ENCODE measurements around the gene DNAJB9. TPM values are rescaled to one million over a fixed set of nuclear protein-coding genes. Genes with fewer than 3 reads are reported as not detected.
A peak's percentile ranks its signal among the peaks of the same experiment; 100 is the strongest.

DNAJB9 gene
- total RNA-seq, 1 donor from 2014 or later, result 49.5 TPM

DNA sequence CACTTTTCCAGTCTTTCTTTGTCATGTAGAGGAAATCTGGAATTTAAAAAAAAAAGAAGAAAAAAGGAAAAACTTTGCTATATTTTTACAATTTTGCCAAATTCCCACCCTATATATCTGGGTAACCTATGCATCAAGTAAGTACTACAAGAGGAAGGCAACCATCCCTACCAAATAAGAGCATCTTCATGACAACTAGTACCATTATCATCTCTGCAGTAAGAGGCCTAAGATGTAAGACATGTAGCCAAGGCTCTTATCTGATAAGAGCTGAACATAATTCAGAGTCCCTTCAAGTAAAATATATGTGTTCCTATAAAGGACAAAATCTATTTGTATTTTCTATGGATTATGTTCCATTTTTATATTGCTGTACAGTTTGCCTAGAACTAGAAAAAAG is 3.7 kb upstream of the DNAJB9 start:
- Histone ChIP-seq H3K36me3 (ENCODE audit: control insufficient read depth, insufficient read depth, low read length) (no peaks in the 10 kb centered on the region), H3K4me3 (ENCODE audit: low read depth, low read length) (no peak overlapping the region), H3K27me3 (ENCODE audit: control insufficient read depth, insufficient read depth, low read length) (no peaks in the 10 kb centered on the region)
- TF ChIP-seq, protein P1, sequence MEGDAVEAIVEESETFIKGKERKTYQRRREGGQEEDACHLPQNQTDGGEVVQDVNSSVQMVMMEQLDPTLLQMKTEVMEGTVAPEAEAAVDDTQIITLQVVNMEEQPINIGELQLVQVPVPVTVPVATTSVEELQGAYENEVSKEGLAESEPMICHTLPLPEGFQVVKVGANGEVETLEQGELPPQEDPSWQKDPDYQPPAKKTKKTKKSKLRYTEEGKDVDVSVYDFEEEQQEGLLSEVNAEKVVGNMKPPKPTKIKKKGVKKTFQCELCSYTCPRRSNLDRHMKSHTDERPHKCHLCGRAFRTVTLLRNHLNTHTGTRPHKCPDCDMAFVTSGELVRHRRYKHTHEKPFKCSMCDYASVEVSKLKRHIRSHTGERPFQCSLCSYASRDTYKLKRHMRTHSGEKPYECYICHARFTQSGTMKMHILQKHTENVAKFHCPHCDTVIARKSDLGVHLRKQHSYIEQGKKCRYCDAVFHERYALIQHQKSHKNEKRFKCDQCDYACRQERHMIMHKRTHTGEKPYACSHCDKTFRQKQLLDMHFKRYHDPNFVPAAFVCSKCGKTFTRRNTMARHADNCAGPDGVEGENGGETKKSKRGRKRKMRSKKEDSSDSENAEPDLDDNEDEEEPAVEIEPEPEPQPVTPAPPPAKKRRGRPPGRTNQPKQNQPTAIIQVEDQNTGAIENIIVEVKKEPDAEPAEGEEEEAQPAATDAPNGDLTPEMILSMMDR (IDR thresholded peaks at IDR 0.05; ENCODE audit: insufficient read depth, low read length, poor library complexity, severe bottlenecking), result no peak
- DNase-seq (ENCODE audit: low read depth), result no peak

GRCh38 chr7:108568801-108569380 is 783 bp upstream of the DNAJB9 start:
- TF ChIP-seq, protein P1 (IDR thresholded peaks at IDR 0.05; ENCODE audit: insufficient read depth, low read length, poor library complexity, severe bottlenecking), result no peak
- no peaks in the 10 kb centered on the region for H3K36me3 ChIP-seq (ENCODE audit: control insufficient read depth, insufficient read depth, low read length)
- H3K27me3 ChIP-seq (ENCODE audit: control insufficient read depth, insufficient read depth, low read length), result no peaks in the 10 kb centered on the region
- H3K4me3 ChIP-seq (ENCODE audit: low read depth, low read length), result peak overlapping the region; percentile 83
- no peak for DNase-seq (ENCODE audit: low read depth)

DNA sequence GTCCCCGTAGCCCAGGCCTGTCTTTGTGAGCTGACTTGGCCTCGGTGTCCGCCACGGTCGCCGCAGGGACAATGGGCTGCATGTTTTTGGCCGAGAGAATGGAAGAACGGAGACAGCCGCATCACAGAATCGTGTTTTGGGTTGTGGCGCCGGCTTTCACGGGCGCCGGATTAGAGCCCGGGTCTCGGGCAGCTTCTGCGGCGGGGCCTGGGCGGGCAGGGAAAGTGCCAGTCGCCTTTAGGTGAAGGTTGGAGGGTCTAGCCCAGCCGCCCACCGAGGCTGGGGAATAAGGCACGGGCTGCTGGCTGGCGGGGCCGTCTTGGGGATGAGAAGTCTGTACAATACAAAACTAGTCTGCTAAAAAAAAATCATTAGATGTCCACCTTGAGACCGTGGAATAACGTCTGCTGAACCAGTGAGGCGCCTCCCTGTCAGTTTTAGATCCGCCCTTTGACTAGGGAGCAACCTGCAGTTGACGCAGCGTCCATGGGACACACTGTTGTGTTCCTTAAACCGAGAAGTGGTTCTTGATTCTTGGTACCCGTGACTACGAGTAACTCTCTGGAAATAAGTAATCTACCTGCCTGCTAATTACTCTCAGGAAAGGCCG is 577 bp downstream of the DNAJB9 start:
- TF ChIP-seq, protein P1 (IDR thresholded peaks at IDR 0.05; ENCODE audit: insufficient read depth, low read length, poor library complexity, severe bottlenecking), result no peak
- no peak for DNase-seq (ENCODE audit: low read depth)
- Histone ChIP-seq H3K27me3 (ENCODE audit: control insufficient read depth, insufficient read depth, low read length) (no peaks in the 10 kb centered on the region), H3K4me3 (ENCODE audit: low read depth, low read length) (peak overlapping the region; percentile 84), H3K36me3 (ENCODE audit: control insufficient read depth, insufficient read depth, low read length) (no peaks in the 10 kb centered on the region)

DNA sequence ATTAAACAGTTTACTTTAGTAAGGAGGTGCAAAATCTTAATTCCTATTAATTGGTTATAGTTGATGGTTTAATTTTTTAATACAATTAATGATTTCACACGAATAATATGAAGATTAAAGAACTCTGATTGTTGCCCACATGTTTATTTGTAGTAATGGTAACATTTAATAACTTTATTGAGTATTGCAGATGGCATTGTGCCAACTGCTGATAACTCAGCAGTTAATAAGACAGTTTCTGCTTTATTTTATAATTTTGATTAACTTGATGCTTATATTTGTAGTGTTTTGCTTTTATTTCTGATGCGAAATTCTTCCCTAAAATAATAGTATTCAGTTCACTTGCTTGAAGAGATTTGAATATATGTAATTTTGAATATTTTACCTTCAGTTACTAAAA is 2.8 kb downstream of the DNAJB9 start:
- TF ChIP-seq, protein P1 (IDR thresholded peaks at IDR 0.05; ENCODE audit: insufficient read depth, low read length, poor library complexity, severe bottlenecking), result no peak
- Histone ChIP-seq H3K27me3 (ENCODE audit: control insufficient read depth, insufficient read depth, low read length) (no peaks in the 10 kb centered on the region), H3K4me3 (ENCODE audit: low read depth, low read length) (no peak overlapping the region), H3K36me3 (ENCODE audit: control insufficient read depth, insufficient read depth, low read length) (no peaks in the 10 kb centered on the region)
- DNase-seq (ENCODE audit: low read depth), result no peak

- no peaks in the 10 kb centered on the region for H3K27me3 ChIP-seq (ENCODE audit: control insufficient read depth, insufficient read depth, low read length)
- H3K4me3 ChIP-seq (ENCODE audit: low read depth, low read length), result no peak overlapping the region
- TF ChIP-seq, protein P1 (IDR thresholded peaks at IDR 0.05; ENCODE audit: insufficient read depth, low read length, poor library complexity, severe bottlenecking), result no peak
- DNase-seq (ENCODE audit: low read depth), result no peak
- no peaks in the 10 kb centered on the region for H3K36me3 ChIP-seq (ENCODE audit: control insufficient read depth, insufficient read depth, low read length)
These were observed 5.5 kb downstream of the DNAJB9 start for GRCh38 chr7:108575156-108575555.

- Histone ChIP-seq H3K36me3 (ENCODE audit: control insufficient read depth, insufficient read depth, low read length) (no peaks in the 10 kb centered on the region), H3K27me3 (ENCODE audit: control insufficient read depth, insufficient read depth, low read length) (no peaks in the 10 kb centered on the region), H3K4me3 (ENCODE audit: low read depth, low read length) (no peak overlapping the region)
- TF ChIP-seq, protein P1 (IDR thresholded peaks at IDR 0.05; ENCODE audit: insufficient read depth, low read length, poor library complexity, severe bottlenecking), result no peak
- no peak for DNase-seq (ENCODE audit: low read depth)
These were observed 6.4 kb downstream of the DNAJB9 start for GRCh38 chr7:108576116-108576515.

All from kidney epithelial cell (primary cell).